SW 1271 (cell line): Measurements from ENCODE around the gene POU2AF1.

Experiments
- DNase-seq, 2 experiments: peaks; one replicate each; lab custom pipeline; 2025; lab: John Stamatoyannopoulos, UW

The POU2AF1 gene

GRCh38 chr11:111386611-111387150 is 7.6 kb upstream of the POU2AF1 start:
- DNase-seq = no peak

- no peak for DNase-seq
These were observed 5.4 kb upstream of the POU2AF1 start for GRCh38 chr11:111384494-111384893.

- no peak for DNase-seq
These were observed 3.4 kb upstream of the POU2AF1 start for GRCh38 chr11:111382451-111382850.

GRCh38 chr11:111379602-111380136 is 594 bp upstream of the POU2AF1 start:
- DNase-seq = no peak

- no peak for DNase-seq
These were observed 752 bp downstream of the POU2AF1 start for GRCh38 chr11:111378185-111378860.

- no peak for DNase-seq
These were observed 2.7 kb downstream of the POU2AF1 start for GRCh38 chr11:111376181-111376871.

GRCh38 chr11:111373590-111373989 is 5.5 kb downstream of the POU2AF1 start:
- no peak for DNase-seq

GRCh38 chr11:111372538-111372937 is 6.5 kb downstream of the POU2AF1 start:
- DNase-seq = no peak

GRCh38 chr11:111370902-111371578 is 8.0 kb downstream of the POU2AF1 start:
- no peak for DNase-seq

- no peak for DNase-seq
These were observed 8.7 kb downstream of the POU2AF1 start for GRCh38 chr11:111370270-111370901.

- DNase-seq = no peak
These were observed 10.9 kb downstream of the POU2AF1 start for GRCh38 chr11:111368285-111368560.

GRCh38 chr11:111367411-111368284 is 11.4 kb downstream of the POU2AF1 start:
- no peak for DNase-seq

GRCh38 chr11:111366560-111367410 is 12.3 kb downstream of the POU2AF1 start:
- DNase-seq = no peak

GRCh38 chr11:111365722-111366559 is 13.1 kb downstream of the POU2AF1 start:
- DNase-seq = no peak

GRCh38 chr11:111364503-111364902 is 14.6 kb downstream of the POU2AF1 start:
- DNase-seq = no peak

- no peak for DNase-seq
These were observed 15.1 kb downstream of the POU2AF1 start for GRCh38 chr11:111363985-111364384.

GRCh38 chr11:111362887-111363411 is 16.1 kb downstream of the POU2AF1 start:
- no peak for DNase-seq

GRCh38 chr11:111361874-111362273 is 17.2 kb downstream of the POU2AF1 start:
- DNase-seq = no peak
